NCI-H524 treated with DMSO at 0.1 percent for 48 hours (cell line): Measurements from ENCODE around the gene SERPINE1.
"Not testable (repeated sequence)": the region's sequence is repeated elsewhere in the genome, so short reads cannot be mapped to it uniquely, and the experiment has no call there.

Experiments used
- DNase-seq: peaks from one replicate; lab custom pipeline; 2025; lab: John Stamatoyannopoulos, UW

The SERPINE1 gene

GRCh38 chr7:101124376-101125056, 2.4 kb upstream of the SERPINE1 start:
- DNase-seq: no peak

- DNase-seq: no peak
Observed at GRCh38 chr7:101125989-101126650, 784 bp upstream of the SERPINE1 start.

DNA sequence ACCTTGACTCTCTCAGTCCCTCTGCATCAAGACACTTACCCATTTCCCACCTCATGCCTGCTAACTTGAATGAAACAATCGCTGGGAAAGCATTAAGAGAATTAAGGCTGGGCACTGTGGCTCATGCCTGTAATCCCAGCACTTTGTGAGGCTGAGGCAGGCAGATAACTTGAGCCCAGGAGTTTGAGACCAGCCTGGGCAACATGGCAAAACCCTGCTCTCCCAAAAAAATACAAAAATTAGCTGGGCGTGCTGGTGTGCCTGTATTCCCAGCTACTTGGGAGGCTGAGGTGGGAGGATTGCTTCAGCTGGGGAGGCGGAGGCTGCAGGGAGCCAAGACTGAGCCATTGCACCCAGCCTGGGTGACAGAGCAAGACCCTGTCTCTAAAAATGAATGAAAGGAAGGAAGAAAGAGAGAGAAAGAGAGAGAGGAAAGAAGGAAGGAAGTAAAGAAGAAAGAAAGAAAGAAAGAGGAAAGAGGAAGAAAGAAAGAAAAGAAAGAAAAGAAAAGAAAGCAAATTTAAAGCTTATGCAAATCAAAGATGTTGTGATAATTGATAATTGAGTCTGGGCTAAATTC, 646 bp downstream of the SERPINE1 start:
- DNase-seq: no peak

DNA sequence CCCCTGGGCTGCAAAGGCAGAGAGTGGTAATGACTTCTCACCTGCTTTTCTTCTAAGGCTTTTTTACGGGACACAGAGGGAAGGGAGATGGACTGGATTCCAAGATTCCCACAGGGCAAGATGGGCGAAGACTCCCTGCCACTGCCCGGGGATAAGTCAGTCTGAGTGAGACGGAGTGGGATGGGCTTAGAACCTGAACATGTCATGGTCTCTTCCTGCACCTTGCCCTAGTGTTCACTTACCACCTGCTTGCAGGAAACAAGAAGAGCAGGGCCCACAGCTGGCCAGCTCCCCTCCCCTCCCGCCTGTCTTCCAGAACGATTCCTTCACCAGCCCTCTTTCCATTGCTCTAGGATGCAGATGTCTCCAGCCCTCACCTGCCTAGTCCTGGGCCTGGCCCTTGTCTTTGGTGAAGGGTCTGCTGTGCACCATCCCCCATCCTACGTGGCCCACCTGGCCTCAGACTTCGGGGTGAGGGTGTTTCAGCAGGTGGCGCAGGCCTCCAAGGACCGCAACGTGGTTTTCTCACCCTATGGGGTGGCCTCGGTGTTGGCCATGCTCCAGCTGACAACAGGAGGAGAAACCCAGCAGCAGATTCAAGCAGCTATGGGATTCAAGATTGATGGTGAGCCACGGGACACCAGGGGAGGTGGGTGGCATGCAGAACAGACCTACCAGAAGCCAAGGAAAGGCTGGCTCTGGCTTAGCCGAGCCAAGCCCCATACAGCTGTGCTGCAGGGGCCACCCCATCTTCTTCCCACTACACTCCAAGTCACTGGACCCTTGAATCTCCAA, 1.3 kb downstream of the SERPINE1 start:
- no peak for DNase-seq

DNA sequence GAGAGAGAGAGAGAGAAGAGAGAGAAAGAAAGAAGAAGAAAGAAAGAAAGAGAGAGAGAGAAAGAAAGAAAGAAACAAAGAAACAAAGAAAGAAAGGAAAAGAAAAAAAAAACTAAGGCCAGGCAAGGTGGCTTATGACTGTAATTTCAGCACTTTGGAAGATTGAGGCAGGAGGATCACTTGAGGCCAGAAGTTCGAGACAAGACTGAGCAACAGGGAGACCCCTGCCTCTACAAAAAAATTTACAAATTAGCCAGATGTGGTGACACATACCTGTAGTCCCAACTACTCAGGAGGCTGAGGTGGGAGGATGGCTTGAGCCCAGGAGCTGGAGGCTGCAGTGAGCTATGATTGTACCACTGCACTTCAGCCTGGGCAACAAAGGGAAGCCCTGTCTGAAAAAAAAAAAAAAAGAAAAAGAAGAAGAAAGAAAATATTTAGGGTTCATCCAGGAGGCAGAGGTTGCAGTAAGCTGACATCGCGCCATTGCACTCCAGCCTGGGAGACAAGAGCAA, 2.8 kb downstream of the SERPINE1 start:
- DNase-seq: no peak

DNA sequence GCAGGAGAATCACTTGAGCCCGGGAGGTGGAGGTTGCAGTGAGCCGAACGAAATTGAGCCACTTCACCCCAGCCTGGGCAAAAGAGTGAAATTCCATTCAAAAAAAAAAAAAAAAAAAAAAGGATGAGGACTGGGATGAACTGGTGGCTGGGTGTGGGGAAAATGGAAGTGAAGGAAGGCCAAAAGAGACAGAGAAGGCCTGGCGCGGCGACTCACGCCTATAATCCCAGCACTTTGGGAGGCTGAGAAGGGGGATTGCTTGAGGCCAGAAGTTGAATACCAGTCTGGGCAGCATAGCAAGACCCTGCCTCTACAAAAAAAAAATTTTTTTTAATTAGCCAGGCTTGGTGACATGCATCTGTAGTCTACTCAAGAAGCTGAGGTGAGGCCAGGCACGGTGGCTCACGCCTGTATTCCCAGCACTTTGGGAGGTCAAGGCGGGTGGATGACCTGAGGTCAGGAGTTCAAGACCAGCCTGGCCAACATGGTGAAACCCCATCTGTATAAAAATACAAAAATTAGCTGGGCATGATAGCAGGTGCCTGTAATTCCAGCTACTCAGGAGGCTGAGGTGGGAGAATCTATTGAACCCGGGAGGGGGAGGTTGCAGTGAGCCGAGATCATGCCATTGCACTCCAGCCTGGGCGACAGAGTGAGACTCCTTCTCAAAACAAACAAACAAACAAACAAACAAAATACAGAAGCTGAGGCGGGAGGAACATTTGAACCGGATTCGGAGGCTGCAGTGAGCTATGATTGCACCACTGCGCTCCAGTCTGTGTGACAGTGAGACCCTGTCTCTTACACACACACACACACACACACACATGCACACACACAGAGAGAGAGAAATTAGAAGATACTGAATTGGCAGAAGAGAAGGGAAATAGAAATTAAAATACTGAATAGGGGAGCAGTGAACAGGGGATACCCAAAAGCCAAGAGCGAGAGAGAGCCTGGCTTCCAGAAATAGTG, 6.0 kb downstream of the SERPINE1 start:
- DNase-seq: not testable (repeated sequence)

DNA sequence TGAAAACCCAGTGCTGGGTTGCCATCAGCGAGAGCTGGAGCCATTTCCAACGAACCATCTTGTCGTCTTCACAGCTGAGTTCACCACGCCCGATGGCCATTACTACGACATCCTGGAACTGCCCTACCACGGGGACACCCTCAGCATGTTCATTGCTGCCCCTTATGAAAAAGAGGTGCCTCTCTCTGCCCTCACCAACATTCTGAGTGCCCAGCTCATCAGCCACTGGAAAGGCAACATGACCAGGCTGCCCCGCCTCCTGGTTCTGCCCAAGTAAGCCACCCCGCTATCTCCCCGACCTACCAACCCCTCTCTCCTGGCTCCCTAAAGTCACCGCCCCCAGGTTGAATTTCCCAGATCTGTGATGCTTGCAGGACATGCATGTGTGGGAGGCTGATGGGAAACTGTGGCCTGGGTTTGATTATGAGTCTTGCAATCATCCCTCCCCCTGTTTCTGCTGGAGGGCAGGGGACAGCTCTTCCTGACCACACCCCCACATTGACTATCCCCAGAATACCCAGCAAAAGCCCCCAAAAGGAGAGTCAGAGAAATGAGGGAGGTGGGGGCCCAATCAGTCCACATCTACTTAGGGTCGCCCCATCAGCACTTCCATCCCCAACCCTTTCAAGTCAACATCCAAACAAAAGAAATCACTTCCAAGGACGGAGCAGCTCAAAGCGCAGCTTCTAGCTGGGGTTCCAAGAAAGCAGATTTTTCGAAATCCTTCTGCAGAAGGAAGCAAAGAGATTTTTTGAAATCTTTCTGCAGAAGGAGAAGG, 6.9 kb downstream of the SERPINE1 start:
- no peak for DNase-seq

- DNase-seq: no peak
Observed at GRCh38 chr7:101134399-101134980, 7.6 kb downstream of the SERPINE1 start.

DNA sequence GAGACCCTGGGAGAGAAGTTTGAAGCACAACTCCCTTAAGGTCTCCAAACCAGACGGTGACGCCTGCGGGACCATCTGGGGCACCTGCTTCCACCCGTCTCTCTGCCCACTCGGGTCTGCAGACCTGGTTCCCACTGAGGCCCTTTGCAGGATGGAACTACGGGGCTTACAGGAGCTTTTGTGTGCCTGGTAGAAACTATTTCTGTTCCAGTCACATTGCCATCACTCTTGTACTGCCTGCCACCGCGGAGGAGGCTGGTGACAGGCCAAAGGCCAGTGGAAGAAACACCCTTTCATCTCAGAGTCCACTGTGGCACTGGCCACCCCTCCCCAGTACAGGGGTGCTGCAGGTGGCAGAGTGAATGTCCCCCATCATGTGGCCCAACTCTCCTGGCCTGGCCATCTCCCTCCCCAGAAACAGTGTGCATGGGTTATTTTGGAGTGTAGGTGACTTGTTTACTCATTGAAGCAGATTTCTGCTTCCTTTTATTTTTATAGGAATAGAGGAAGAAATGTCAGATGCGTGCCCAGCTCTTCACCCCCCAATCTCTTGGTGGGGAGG, 10.8 kb downstream of the SERPINE1 start:
- no peak for DNase-seq

- no peak for DNase-seq
Observed at GRCh38 chr7:101138213-101138870, 11.4 kb downstream of the SERPINE1 start.

DNA sequence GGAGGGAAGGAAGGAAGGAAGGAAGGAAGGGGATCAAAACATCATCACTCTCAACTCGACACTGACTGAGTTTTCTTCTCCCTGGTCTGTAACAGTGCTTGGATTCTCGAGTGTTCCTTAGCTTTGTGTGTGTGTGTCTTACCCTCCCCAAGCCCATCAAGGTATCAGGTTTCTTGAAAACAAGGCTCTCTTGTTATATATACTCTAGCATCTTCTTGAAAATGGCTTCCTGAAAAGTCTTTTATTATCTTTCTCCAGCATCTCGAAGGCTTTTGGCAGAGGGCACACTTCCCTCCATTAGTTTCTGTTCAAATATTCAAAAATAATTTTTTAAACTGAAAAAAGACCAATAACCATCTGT, 13.4 kb downstream of the SERPINE1 start:
- DNase-seq: no peak

DNA sequence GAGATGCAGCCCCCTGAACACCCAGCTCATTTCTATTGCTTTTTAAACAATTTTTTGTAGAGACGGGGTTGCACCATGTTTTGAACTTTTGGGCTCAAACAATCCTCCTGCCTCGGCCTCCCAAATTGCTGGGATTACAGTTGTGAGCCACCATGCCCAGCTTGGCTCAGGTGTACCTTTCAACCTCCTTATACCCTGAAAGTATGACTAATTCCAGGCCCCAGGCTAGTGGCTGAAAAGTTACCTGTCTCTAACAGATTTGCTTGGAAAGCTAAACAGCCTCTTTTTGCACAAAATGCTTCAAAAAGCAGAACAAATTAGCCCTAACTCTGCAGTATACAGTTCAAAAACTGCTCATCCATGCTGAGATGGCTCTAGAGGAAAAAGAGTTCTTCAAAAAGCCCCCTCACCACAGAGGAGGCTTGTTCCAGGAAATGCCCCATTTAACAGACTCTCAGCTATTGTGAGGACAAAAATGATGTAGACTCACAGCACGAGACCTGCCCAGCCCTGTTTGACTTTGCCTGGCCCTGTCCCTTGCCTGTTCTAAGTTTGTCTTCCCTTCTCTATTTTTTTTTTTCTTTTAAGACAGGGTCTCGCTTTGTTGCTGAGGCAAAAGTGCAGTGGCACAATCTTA, 14.0 kb downstream of the SERPINE1 start:
- no peak for DNase-seq

- no peak for DNase-seq
Observed at GRCh38 chr7:101151908-101152651, 25.2 kb downstream of the SERPINE1 start.

DNA sequence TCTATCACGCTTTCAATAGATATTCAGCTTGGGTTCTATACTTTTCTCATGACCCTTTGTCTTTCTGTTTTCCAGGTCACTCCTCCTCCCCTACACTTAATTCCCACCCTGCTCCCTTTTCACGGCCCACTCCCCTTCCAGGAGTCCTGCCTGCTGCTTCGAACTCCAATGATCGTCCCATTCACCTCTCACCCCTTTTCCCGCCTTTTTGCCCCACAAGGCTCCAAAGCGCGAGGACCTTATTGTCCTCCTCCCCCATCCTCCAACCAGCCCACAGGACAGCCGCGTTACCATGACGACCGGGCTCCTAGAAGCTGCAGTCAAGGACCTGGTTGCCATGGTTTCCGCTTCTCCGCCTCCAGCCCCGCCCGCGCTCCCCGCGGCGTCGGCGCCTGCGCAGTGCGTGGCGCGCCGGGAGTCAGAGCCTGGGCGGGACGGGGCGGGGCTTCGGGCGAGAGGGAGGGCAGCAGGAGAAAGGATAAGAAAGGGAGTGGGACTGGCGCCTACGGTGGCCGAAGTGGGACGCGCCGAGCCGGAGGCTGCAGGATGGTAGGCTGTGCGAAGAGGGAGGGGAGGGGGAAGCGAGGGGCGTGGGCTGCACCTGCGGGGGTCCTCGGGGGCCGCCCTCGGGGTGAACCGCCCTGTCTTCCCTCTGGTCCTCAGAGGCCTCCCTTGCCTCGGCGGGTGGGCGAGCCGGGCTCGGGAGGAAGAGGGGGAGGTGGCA, 27.2 kb downstream of the SERPINE1 start, which contains the start of gene AP1S1:
TSS of gene AP1S1 (plus strand) at position 508 of the 724 bp plus-strand sequence. CDS start at position 547, 39 bp downstream.
- peak; percentile 80 for DNase-seq

DNA sequence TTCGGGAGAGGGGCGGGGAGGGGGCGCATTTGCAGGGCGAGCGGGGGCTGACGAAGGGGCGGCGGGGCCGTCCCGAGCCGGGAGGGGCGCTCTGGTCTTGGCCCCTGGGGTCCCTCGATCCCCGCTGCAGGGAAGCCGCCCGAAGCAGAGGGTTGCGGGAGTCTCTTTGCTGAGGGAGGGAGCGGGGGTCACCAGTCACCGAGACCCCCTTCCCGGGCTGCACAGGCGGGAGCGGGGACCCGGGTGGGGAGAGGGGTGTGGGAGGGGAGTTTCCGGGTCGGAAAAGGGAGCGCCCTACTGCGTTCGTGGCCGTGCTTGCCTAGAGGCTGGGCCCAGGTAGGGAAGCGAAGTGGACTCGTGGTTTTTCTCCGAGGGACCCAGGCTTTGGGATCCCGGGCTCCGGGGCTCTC, 27.8 kb downstream of the SERPINE1 start:
- DNase-seq: no peak

DNA sequence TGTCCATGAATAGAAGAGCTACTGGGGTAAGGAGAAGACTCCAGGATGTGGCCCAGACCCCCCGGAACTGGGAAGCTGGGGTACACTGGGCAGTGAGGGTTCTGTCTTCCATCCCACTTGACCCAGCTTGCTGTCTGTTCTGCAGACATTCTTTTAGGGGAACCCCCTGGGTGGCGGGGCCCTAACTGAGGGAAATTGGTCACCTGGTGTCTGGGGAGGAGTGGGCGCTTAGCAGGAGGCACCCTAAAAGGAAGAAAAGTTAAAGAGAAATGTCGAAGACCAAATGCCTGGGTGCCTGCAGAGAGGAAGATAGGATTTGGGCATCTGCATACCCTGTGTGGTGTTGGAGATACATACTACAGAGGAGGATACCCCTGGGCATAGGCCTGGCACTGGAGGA, 28.4 kb downstream of the SERPINE1 start:
- no peak for DNase-seq

GRCh38 chr7:101156277-101156676, 29.4 kb downstream of the SERPINE1 start:
- DNase-seq: no peak
